Activated naive CD8-positive, alpha-beta T cell (primary cell): Measurements from ENCODE around the gene SPANXA2.
"Not testable (repeated sequence)": the region's sequence is repeated elsewhere in the genome, so short reads cannot be mapped to it uniquely, and the experiment has no call there.

Source experiments
- H3K27ac Mint-ChIP-seq: one replicate; pipeline ENCODE4 v1.8.0; 2021; ENCODE audit warnings: mixed read lengths
- H3K27me3 Mint-ChIP-seq: one replicate; pipeline ENCODE4 v1.8.0; 2021; ENCODE audit warnings: mixed read lengths
- H3K36me3 Mint-ChIP-seq: one replicate; pipeline ENCODE4 v1.8.0; 2021; ENCODE audit warnings: mixed read lengths
- H3K4me1 Mint-ChIP-seq: one replicate; pipeline ENCODE4 v1.8.0; 2021; ENCODE audit warnings: low read depth, mixed read lengths
- H3K4me3 Mint-ChIP-seq: one replicate; pipeline ENCODE4 v1.8.0; 2021; ENCODE audit warnings: mild to moderate bottlenecking, mixed read lengths
- H3K9me3 Mint-ChIP-seq: one replicate; pipeline ENCODE4 v1.8.0; 2021; ENCODE audit warnings: low read depth, mixed read lengths

Gene SPANXA2, protein sequence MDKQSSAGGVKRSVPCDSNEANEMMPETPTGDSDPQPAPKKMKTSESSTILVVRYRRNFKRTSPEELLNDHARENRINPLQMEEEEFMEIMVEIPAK

DNA sequence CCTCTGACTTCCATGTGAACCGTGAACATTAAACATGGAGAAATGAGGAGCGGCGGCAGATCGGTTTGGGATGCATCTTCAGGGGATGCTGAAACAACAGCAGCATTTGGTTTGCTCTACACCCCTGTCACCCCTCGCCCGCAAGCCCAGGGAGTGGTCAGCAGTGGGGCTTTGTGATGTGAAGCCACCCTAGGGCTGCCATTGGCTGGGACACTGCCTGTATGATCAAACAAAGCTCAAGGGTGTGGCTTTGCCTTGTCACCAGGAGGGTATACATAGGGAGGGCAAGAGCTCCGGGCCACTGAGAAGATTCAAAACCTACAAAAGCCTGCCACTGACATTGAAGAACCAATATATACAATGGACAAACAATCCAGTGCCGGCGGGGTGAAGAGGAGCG is at the start of gene SPANXA2:
Gene SPANXA2, plus strand, starts transcription at position 301 of the 400 bp plus-strand sequence. Its CDS starts 60 bp downstream, at position 361.
- H3K4me3 Mint-ChIP-seq, H3K27me3 Mint-ChIP-seq, H3K9me3 Mint-ChIP-seq, H3K36me3 Mint-ChIP-seq, H3K4me1 Mint-ChIP-seq, H3K27ac Mint-ChIP-seq: not testable (repeated sequence)

DNA sequence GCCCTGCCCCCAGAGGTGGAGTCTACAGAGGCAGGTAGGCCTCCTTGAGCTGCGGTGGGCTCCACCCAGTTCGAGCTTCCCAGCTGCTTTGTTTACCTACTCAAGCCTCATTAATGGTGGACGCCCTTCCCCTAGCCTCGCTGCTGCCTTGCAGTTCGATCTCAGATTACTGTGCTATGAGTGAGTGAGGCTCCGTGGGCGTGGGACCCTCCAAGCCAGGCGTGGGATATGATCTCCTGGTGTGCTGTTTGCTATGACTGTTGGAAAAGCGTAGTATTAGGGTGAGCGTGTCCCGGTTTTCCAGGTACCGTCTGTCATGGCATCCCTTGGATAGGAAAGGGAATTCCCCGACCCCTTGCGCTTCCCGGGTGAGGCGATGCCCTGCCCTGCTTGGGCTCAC is 47.0 kb upstream of the SPANXA2 start:
- not testable (repeated sequence) for H3K36me3 Mint-ChIP-seq, H3K9me3 Mint-ChIP-seq, H3K27me3 Mint-ChIP-seq, H3K4me3 Mint-ChIP-seq, H3K4me1 Mint-ChIP-seq, H3K27ac Mint-ChIP-seq

DNA sequence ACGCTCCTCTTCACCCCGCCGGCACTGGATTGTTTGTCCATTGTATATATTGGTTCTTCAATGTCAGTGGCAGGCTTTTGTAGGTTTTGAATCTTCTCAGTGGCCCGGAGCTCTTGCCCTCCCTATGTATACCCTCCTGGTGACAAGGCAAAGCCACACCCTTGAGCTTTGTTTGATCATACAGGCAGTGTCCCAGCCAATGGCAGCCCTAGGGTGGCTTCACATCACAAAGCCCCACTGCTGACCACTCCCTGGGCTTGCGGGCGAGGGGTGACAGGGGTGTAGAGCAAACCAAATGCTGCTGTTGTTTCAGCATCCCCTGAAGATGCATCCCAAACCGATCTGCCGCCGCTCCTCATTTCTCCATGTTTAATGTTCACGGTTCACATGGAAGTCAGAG is 4.9 kb upstream of the SPANXA2 start, which contains the start of gene SPANXA1:
Gene SPANXA1, minus strand, starts transcription at position 101 of the 400 bp plus-strand sequence. Its CDS starts 60 bp downstream, at position 41.
- H3K36me3 Mint-ChIP-seq, H3K27ac Mint-ChIP-seq, H3K4me1 Mint-ChIP-seq, H3K9me3 Mint-ChIP-seq, H3K27me3 Mint-ChIP-seq, H3K4me3 Mint-ChIP-seq: not testable (repeated sequence)

DNA sequence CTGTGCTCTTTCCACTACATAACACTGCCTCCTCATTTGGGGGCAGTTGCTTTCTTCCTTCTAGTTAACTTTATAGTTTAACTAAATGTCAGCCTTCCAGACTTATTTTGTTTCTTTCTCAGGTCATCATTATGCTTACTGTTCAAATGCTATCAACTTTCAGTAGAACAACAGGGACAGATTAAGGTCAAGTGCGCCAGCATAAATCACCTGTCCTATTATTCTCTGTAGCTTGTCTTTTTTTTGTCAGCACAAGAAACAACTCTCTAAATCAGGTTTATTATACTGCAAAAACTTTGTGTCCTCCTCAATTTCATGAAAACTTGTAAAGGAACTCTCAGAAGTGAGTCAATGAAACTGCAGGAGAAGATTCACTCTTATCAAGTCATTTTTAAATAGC is 19.6 kb downstream of the SPANXA2 start:
- Mint-ChIP-seq H3K27me3 (no peaks in the 10 kb centered on the region), H3K4me1 (no peaks in the 10 kb centered on the region), H3K9me3 (peaks cover 10% of the 10 kb centered on the region), H3K27ac (no peak overlapping the region), H3K4me3 (no peak overlapping the region), H3K36me3 (no peaks in the 10 kb centered on the region)

DNA sequence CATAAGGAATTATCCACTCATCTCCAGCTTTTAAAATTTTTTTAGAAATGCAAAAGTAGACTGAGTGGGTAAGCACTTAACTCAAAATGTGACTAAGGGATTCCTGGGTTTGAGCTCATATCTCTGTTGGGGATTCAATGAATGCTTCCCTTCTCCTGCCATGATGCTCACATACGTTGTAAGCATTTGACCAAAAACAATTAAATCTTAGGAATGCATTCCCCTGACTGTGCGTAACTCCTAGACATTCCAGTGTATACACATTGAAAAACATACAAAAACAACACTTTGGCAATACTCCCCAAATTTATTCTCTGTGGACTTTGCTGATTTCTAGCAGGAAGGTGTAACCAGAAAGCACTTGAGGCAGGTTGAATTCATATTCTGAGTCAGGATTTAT is 29.8 kb downstream of the SPANXA2 start:
- H3K36me3 Mint-ChIP-seq, result no peaks in the 10 kb centered on the region
- peaks cover 9% of the 10 kb centered on the region for H3K9me3 Mint-ChIP-seq
- no peaks in the 10 kb centered on the region for H3K27me3 Mint-ChIP-seq
- no peaks in the 10 kb centered on the region for H3K4me1 Mint-ChIP-seq
- no peak overlapping the region for H3K27ac Mint-ChIP-seq
- no peak overlapping the region for H3K4me3 Mint-ChIP-seq

DNA sequence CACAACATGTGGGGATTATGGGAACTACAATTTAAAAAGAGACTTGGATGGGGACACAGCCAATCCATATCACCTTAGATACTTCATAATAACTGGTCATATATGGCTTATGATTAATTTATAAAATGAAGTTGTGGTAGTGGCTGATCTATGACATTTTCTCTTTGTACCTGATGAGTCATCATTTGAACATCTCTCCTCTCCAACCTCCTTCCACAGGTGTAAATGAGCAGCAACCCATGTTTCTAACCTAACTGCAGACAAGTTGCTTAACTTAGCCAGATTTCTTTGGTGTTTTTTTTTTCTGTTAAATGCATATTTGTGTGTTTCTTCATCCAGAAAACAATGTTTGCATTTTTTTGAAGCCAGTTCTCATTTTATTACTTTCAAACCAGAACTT is 42.6 kb downstream of the SPANXA2 start:
- Mint-ChIP-seq H3K4me3 (no peak overlapping the region), H3K36me3 (no peaks in the 10 kb centered on the region), H3K27ac (no peak overlapping the region), H3K9me3 (peaks cover 7% of the 10 kb centered on the region), H3K27me3 (no peaks in the 10 kb centered on the region), H3K4me1 (no peaks in the 10 kb centered on the region)

DNA sequence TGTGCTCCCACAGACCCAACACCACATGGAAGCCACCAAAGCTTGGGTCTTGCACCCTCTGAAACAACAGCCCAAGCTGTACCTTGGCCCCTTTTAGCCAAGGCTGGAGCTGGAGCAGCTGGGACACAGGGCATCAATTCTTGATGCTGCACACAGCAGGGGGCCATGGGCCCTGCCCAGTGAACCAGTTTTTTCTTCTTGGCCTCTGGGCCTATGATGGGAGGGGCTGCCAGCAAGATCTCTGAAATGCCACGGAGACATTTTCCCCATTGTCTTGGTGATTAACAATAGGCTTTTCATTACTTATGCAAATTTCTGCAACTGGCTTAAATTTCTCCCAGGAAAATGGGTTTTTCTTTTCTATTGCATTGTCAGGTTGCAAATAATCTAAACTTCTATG is 49.0 kb downstream of the SPANXA2 start:
- no peaks in the 10 kb centered on the region for H3K36me3 Mint-ChIP-seq
- H3K27me3 Mint-ChIP-seq, result no peaks in the 10 kb centered on the region
- no peak overlapping the region for H3K27ac Mint-ChIP-seq
- no peaks in the 10 kb centered on the region for H3K9me3 Mint-ChIP-seq
- H3K4me1 Mint-ChIP-seq, result no peaks in the 10 kb centered on the region
- H3K4me3 Mint-ChIP-seq, result no peak overlapping the region
